Myometrial cell (primary cell): ENCODE results near the gene ADAM10. TPM values are rescaled to one million over a fixed set of nuclear protein-coding genes. Genes with fewer than 3 reads are reported as not detected.

ENCODE experiments used
- total RNA-seq: library from RNA; depleted of rRNA; stranded (reverse); fragments of >200 nt; gene quantifications from 2 replicates; pipeline ENCODE4 v1.2.3, GENCODE V29; 2015

The ADAM10 gene, protein sequence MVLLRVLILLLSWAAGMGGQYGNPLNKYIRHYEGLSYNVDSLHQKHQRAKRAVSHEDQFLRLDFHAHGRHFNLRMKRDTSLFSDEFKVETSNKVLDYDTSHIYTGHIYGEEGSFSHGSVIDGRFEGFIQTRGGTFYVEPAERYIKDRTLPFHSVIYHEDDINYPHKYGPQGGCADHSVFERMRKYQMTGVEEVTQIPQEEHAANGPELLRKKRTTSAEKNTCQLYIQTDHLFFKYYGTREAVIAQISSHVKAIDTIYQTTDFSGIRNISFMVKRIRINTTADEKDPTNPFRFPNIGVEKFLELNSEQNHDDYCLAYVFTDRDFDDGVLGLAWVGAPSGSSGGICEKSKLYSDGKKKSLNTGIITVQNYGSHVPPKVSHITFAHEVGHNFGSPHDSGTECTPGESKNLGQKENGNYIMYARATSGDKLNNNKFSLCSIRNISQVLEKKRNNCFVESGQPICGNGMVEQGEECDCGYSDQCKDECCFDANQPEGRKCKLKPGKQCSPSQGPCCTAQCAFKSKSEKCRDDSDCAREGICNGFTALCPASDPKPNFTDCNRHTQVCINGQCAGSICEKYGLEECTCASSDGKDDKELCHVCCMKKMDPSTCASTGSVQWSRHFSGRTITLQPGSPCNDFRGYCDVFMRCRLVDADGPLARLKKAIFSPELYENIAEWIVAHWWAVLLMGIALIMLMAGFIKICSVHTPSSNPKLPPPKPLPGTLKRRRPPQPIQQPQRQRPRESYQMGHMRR
- 100 and 135 TPM in 2 replicates for total RNA-seq

DNA sequence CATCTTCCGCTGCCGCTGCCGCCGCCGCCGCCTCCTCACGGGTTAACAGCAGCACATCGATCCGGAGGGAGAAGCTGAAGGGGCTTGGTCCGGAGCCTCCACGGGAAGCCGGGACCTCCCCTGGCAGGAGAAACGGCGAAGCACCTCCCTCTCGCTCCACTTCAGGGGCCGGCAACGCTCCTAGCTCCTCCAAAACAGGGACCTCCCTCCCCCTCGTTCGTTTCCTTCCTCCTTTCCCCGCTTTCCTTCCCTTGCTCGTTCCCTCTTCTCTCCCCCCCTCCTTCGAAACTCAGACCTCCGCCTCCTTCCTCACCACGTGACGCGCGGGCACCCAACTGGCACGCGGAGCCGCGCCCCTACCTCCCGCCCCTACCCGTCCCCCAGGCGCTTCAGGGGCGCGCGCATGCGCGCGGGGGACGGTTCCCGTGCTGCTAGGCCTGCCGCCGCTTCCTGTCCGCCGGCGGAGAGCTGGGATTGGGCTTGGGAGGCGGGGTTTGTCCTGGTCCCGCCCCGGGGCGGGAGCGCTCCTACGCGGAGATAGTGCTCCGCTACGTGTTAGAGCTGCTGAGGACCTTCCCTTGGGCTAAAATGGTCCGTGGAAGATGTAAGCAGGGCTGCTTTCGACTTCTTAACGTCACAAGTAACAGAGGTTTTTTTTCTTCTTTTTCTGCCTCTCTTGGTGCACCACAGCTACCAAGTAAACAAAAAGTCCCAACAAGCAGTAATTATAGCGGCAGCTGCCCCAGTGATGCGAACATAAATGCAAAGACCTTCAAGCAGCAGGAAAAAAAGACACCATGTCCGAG lies at the start of gene ADAM10:
Gene ADAM10, minus strand, starts transcription at position 176 of the 806 bp plus-strand sequence. Its CDS starts 173 bp downstream, at position 3.

DNA sequence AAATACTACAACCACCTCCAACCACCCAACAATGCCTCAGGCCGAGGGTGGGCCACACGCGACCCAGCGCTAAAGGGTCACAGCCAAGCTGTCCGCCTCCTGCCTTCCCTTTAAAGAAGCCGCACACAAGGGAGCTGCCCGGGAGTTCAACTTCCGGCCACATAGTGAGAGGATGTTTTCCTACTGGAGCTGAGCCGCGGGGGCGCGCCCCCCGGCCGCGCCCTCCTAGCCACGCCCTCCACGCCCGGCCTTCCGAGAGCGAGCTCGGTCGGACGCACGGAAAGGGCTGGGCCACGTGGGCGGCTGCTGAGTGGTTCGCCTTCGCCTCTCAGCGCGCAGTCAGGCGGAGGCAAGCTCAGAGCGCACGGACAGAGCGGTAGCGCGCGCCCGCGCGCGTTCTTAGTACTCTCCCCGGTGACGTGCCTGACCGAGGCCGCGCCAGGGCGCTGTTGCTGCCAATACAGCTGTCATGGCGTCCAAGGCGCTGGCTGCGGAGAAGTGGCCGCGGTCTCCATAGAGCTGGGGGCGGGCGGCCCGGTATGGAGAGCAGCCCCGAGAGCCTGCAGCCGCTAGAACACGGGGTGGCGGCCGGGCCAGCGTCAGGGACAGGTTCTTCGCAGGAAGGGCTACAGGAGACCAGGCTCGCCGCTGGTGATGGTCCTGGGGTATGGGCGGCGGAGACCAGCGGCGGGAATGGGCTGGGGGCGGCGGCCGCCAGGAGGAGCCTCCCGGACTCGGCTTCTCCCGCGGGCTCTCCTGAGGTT lies 21.5 kb upstream of the ADAM10 start, which contains the start of gene MINDY2:
Gene MINDY2, plus strand, starts transcription at position 446 of the 764 bp plus-strand sequence. Its CDS starts 94 bp downstream, at position 540.

Other genes with a start within 250 kb of the ADAM10 start
- 6.9 and 8.9 TPM in 2 replicates for gene MINDY2, start 21.6 kb upstream of the ADAM10 start, total RNA-seq
- 23.7 and 44.7 TPM in 2 replicates for gene SLTM, start 184.0 kb upstream of the ADAM10 start, total RNA-seq
- gene RNF111, start 238.0 kb upstream of the ADAM10 start, total RNA-seq = 8.6 and 12.4 TPM in 2 replicates